Sigmoid colon (tissue), 3 donors: ENCODE measurements around the gene RNF212.

ENCODE experiments used
- CTCF ChIP-seq, 4 experiments: fragments of 450-650 bp in 3 of 4; fragments of 200-600 bp in 1 of 4; IDR thresholded peaks; one replicate each; pipeline ENCODE4 v1.5.1; 2016 to 2019; ENCODE audit warnings: antibody characterized with exemption in 4 of 4, mild to moderate bottlenecking in 3 of 4, moderate library complexity in 2 of 4
- POLR2A ChIP-seq, 2 donors: fragments of 450-650 bp; IDR thresholded peaks; one replicate each; pipeline ENCODE4 v1.6.1; 2016; ENCODE audit warnings: antibody characterized with exemption in 2 of 2, mild to moderate bottlenecking in 2 of 2, moderate library complexity in 2 of 2

GRCh38 chr4:1104647-1105046, 8.7 kb downstream of the RNF212 start:
- no peak for TF ChIP-seq CTCF (IDR thresholded peaks at IDR 0.05)
- no peak for TF ChIP-seq POLR2A (IDR thresholded peaks at IDR 0.05)
